ENCODE results near the gene AIP.

GRCh38 chr11:67456068-67456705, 26.6 kb upstream of the AIP start:
- TF ChIP-seq, protein P1, sequence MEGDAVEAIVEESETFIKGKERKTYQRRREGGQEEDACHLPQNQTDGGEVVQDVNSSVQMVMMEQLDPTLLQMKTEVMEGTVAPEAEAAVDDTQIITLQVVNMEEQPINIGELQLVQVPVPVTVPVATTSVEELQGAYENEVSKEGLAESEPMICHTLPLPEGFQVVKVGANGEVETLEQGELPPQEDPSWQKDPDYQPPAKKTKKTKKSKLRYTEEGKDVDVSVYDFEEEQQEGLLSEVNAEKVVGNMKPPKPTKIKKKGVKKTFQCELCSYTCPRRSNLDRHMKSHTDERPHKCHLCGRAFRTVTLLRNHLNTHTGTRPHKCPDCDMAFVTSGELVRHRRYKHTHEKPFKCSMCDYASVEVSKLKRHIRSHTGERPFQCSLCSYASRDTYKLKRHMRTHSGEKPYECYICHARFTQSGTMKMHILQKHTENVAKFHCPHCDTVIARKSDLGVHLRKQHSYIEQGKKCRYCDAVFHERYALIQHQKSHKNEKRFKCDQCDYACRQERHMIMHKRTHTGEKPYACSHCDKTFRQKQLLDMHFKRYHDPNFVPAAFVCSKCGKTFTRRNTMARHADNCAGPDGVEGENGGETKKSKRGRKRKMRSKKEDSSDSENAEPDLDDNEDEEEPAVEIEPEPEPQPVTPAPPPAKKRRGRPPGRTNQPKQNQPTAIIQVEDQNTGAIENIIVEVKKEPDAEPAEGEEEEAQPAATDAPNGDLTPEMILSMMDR (IDR thresholded peaks at IDR 0.05): no peak
- TF ChIP-seq, protein P2, sequence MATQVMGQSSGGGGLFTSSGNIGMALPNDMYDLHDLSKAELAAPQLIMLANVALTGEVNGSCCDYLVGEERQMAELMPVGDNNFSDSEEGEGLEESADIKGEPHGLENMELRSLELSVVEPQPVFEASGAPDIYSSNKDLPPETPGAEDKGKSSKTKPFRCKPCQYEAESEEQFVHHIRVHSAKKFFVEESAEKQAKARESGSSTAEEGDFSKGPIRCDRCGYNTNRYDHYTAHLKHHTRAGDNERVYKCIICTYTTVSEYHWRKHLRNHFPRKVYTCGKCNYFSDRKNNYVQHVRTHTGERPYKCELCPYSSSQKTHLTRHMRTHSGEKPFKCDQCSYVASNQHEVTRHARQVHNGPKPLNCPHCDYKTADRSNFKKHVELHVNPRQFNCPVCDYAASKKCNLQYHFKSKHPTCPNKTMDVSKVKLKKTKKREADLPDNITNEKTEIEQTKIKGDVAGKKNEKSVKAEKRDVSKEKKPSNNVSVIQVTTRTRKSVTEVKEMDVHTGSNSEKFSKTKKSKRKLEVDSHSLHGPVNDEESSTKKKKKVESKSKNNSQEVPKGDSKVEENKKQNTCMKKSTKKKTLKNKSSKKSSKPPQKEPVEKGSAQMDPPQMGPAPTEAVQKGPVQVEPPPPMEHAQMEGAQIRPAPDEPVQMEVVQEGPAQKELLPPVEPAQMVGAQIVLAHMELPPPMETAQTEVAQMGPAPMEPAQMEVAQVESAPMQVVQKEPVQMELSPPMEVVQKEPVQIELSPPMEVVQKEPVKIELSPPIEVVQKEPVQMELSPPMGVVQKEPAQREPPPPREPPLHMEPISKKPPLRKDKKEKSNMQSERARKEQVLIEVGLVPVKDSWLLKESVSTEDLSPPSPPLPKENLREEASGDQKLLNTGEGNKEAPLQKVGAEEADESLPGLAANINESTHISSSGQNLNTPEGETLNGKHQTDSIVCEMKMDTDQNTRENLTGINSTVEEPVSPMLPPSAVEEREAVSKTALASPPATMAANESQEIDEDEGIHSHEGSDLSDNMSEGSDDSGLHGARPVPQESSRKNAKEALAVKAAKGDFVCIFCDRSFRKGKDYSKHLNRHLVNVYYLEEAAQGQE (IDR thresholded peaks at IDR 0.05; ENCODE audit: insufficient read depth in 1 of 2, low read depth in 2 of 2, low read length in 1 of 2): no peak
- TF ChIP-seq POLR2AphosphoS5 (IDR thresholded peaks at IDR 0.05; ENCODE audit: low read depth, low read length) (no peak), SIN3A (IDR thresholded peaks at IDR 0.05; ENCODE audit: borderline replicate concordance, insufficient read depth, low read depth, low read length) (no peak), TCF7L2 (IDR thresholded peaks at IDR 0.05; ENCODE audit: low read depth, low read length) (no peak)

Measured in Panc1 (cell line).